Measurements from ENCODE around the gene H6PD.

GRCh38 chr1:9293241-9293532, 58.6 kb downstream of the H6PD start:
- TF ChIP-seq CTCF (IDR thresholded peaks at IDR 0.05; ENCODE audit: low read depth, low read length, missing input control), result no peak
- no peak for TF ChIP-seq REST (IDR thresholded peaks at IDR 0.05)
- TF ChIP-seq FOXA1 (IDR thresholded peaks at IDR 0.05), result no peak
- no peak for TF ChIP-seq EGR1 (IDR thresholded peaks at IDR 0.05; ENCODE audit: low read depth in 2 of 2)
- TF ChIP-seq RXRA (IDR thresholded peaks at IDR 0.05), result no peak
- TF ChIP-seq YY1 (IDR thresholded peaks at IDR 0.05), result no peak
- no peak for TF ChIP-seq HNF4G (IDR thresholded peaks at IDR 0.05)

Data from liver (tissue), 3 donors.